ENCODE data around the gene SNRPN. TPM values are rescaled to one million over a fixed set of nuclear protein-coding genes. Genes with fewer than 3 reads are reported as not detected.

SNRPN gene
- total and polyA plus RNA-seq, 2 of the 4 experiments (the other 2 are of a cell fraction) = 123 to 185 TPM

GRCh38 chr15:24966364-24967103, 11.7 kb downstream of the SNRPN start:
- Histone ChIP-seq H3K27me3 (ENCODE audit: control insufficient read depth, insufficient read depth, low read length) (no peaks in the 10 kb centered on the region), H4K91ac (ENCODE audit: insufficient read depth, low read depth, low read length) (no peak overlapping the region), H3K4me2 (ENCODE audit: low read depth, low read length) (no peak overlapping the region), H2AK5ac (ENCODE audit: low read depth, low read length) (no peak overlapping the region), H3K4me3 (ENCODE audit: insufficient read depth, low read depth, low read length) (no peak overlapping the region), H3K9me3 (ENCODE audit: control insufficient read depth, insufficient read depth, low read length) (no peaks in the 10 kb centered on the region), H3K9me1 (ENCODE audit: insufficient read depth, low read length) (no peaks in the 10 kb centered on the region), H3K14ac (replicated peaks; ENCODE audit: low read depth, low read length) (no peak overlapping the region), H2BK15ac (ENCODE audit: low read depth, low read length) (no peak overlapping the region), H3K4me1 (ENCODE audit: control insufficient read depth, insufficient read depth, low read length) (no peaks in the 10 kb centered on the region), H3K79me1 (ENCODE audit: low read depth in 1 of 2, low read length in 2 of 2) (peaks cover 0 to 8% of the 10 kb centered on the region in 2 experiments; a peak in 3 of 4 replicates), H2AK9ac (replicated peaks; ENCODE audit: low read depth, low read length, poor library complexity) (no peak overlapping the region), H3K56ac (ENCODE audit: extremely low read depth, insufficient read depth, low read length) (no peak overlapping the region), H4K8ac (ENCODE audit: low read depth in 2 of 2, low read length in 2 of 2) (no peak overlapping the region), H3K27ac (ENCODE audit: insufficient read depth, low read length) (no peak overlapping the region), H2AFZ (replicated peaks; ENCODE audit: low read length, poor library complexity) (no peak overlapping the region), H2BK20ac (ENCODE audit: low read depth, low read length) (no peak overlapping the region), H4K20me1 (ENCODE audit: insufficient read depth, low read length) (peaks cover 13% of the 10 kb centered on the region), H3K9ac (ENCODE audit: low read depth, low read length) (no peak overlapping the region), H3K18ac (ENCODE audit: low read depth, low read length) (no peak overlapping the region), H3K23ac (ENCODE audit: low read depth, low read length) (no peak overlapping the region), H4K5ac (ENCODE audit: low read depth, low read length) (no peak overlapping the region), H2BK120ac (ENCODE audit: low read depth, low read length) (no peak overlapping the region), H3K36me3 (ENCODE audit: control insufficient read depth, insufficient read depth, low read length) (peaks cover 34% of the 10 kb centered on the region), H2BK5ac (ENCODE audit: low read depth, low read length, poor library complexity, severe bottlenecking) (no peak overlapping the region), H3K4ac (ENCODE audit: low read depth, low read length) (no peak overlapping the region)
- dilution Hi-C loops (cut with HindIII; ENCODE audit: low sequenced_read_pairs, unreplicated experiment) (no loop called here), in situ Hi-C loops (cut with MboI; ENCODE audit: low sequenced_read_pairs) (no loop called here), intact Hi-C loops (cut with micrococcal nuclease) (no loop called here)
- TF ChIP-seq, protein P1, sequence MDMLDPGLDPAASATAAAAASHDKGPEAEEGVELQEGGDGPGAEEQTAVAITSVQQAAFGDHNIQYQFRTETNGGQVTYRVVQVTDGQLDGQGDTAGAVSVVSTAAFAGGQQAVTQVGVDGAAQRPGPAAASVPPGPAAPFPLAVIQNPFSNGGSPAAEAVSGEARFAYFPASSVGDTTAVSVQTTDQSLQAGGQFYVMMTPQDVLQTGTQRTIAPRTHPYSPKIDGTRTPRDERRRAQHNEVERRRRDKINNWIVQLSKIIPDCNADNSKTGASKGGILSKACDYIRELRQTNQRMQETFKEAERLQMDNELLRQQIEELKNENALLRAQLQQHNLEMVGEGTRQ (IDR thresholded peaks at IDR 0.05; ENCODE audit: low read depth, low read length) = no peak
- TF ChIP-seq MAFK (IDR thresholded peaks at IDR 0.05; ENCODE audit: low read depth, low read length) = no peak
- no peak for TF ChIP-seq SMC3 (IDR thresholded peaks at IDR 0.05; ENCODE audit: low read depth, low read length)
- TF ChIP-seq RFX5 (IDR thresholded peaks at IDR 0.05; ENCODE audit: low read depth, low read length) = no peak
- no peak for TF ChIP-seq CEBPB (IDR thresholded peaks at IDR 0.05; ENCODE audit: low read depth, low read length)
- no peak for TF ChIP-seq RAD21 (IDR thresholded peaks at IDR 0.05; ENCODE audit: low read length)
- no peak for TF ChIP-seq ELK1 (IDR thresholded peaks at IDR 0.05; ENCODE audit: borderline replicate concordance, low read depth, low read length)
- TSS peak; percentile 4 for BruUV-seq (replicated peaks)
- no peak for DNase-seq
- WGBS, 2 experiments (ENCODE audit: extremely low coverage in 2 of 2, insufficient read length in 1 of 2) = no CpG with 5 or more reads among the region's 4 CpGs
- ATAC-seq (ENCODE audit: low read depth) = no peak
- ChIA-PET POLR2A (ENCODE audit: unreplicated experiment) (no interaction called here), CTCF (no interaction called here)
